HL-60 (cell line): ENCODE results near the gene DHODH.

ENCODE experiments used
- DNase-seq, 2 experiments: peaks; one replicate each; pipeline ENCODE4 v3.0.0-alpha.2; 2010 to 2020; ENCODE audit warnings: low read depth in 1 of 2, low spot score in 1 of 2
- H3K27ac ChIP-seq: fragments of 250-450 bp; sonication (Bioruptor Pico); replicated peaks from 2 replicates; pipeline ENCODE4 v1.5.1; 2020; ENCODE audit warnings: mild to moderate bottlenecking, moderate library complexity
- H3K27me3 ChIP-seq: fragments of 250-450 bp; sonication (Bioruptor Pico); 2 replicates; pipeline ENCODE4 v1.5.1; 2021; ENCODE audit warnings: mild to moderate bottlenecking, moderate library complexity; ENCODE audit not compliant: insufficient read depth, poor library complexity, severe bottlenecking
- H3K4me3 ChIP-seq: replicated peaks from 2 replicates; pipeline ENCODE4 v1.5.1; 2011; ENCODE audit warnings: mild to moderate bottlenecking, control low read depth, low read length; ENCODE audit not compliant: insufficient read depth
- GABPA ChIP-seq: IDR thresholded peaks from 2 replicates; pipeline ENCODE4 v1.6.1; 2012; ENCODE audit warnings: low read depth
- POLR2AphosphoS5 ChIP-seq: IDR thresholded peaks from 2 replicates; pipeline ENCODE4 v1.6.1; 2012; ENCODE audit warnings: low read depth
- SPI1 ChIP-seq: IDR thresholded peaks from 2 replicates; pipeline ENCODE4 v1.6.1; 2012; ENCODE audit warnings: low read depth, mild to moderate bottlenecking, borderline replicate concordance
- TF ChIP-seq, protein P1 (sequence below): IDR thresholded peaks from one replicate; pipeline ENCODE4 v1.5.1; 2011; ENCODE audit warnings: low read length, control low read depth, inconsistent platforms; ENCODE audit not compliant: insufficient read depth
- TF ChIP-seq, protein P2 (sequence below): IDR thresholded peaks from 2 replicates; pipeline ENCODE4 v1.6.1; 2012; ENCODE audit warnings: low read depth; ENCODE audit not compliant: insufficient replicate concordance

Gene DHODH

DNA sequence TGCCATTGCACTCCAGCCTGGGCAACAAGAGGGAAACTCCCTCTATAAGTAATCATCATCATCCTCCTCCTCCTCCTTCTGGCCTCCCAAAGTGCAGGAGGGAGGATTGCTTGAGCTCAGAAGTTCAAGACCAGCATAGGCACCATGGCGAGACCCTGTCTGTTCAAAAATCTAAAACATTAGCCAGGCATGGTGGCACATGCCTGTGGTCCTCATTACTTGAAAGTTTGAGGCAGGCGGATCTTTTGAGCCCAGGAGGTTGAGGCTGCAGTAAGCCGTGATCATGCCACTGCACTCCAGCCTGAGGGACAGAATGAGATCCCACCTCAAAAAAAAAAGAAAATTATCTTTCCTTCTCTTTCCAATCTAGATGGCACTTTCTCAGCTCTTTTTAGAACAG, 36.2 kb upstream of the DHODH start:
- no peak overlapping the region for H3K4me3 ChIP-seq
- no peaks in the 10 kb centered on the region for H3K27me3 ChIP-seq
- H3K27ac ChIP-seq = no peak overlapping the region
- DNase-seq = no peak
- TF ChIP-seq GABPA (no peak), POLR2AphosphoS5 (no peak), SPI1 (no peak)
- TF ChIP-seq, protein P1, sequence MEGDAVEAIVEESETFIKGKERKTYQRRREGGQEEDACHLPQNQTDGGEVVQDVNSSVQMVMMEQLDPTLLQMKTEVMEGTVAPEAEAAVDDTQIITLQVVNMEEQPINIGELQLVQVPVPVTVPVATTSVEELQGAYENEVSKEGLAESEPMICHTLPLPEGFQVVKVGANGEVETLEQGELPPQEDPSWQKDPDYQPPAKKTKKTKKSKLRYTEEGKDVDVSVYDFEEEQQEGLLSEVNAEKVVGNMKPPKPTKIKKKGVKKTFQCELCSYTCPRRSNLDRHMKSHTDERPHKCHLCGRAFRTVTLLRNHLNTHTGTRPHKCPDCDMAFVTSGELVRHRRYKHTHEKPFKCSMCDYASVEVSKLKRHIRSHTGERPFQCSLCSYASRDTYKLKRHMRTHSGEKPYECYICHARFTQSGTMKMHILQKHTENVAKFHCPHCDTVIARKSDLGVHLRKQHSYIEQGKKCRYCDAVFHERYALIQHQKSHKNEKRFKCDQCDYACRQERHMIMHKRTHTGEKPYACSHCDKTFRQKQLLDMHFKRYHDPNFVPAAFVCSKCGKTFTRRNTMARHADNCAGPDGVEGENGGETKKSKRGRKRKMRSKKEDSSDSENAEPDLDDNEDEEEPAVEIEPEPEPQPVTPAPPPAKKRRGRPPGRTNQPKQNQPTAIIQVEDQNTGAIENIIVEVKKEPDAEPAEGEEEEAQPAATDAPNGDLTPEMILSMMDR = no peak
- TF ChIP-seq, protein P2, sequence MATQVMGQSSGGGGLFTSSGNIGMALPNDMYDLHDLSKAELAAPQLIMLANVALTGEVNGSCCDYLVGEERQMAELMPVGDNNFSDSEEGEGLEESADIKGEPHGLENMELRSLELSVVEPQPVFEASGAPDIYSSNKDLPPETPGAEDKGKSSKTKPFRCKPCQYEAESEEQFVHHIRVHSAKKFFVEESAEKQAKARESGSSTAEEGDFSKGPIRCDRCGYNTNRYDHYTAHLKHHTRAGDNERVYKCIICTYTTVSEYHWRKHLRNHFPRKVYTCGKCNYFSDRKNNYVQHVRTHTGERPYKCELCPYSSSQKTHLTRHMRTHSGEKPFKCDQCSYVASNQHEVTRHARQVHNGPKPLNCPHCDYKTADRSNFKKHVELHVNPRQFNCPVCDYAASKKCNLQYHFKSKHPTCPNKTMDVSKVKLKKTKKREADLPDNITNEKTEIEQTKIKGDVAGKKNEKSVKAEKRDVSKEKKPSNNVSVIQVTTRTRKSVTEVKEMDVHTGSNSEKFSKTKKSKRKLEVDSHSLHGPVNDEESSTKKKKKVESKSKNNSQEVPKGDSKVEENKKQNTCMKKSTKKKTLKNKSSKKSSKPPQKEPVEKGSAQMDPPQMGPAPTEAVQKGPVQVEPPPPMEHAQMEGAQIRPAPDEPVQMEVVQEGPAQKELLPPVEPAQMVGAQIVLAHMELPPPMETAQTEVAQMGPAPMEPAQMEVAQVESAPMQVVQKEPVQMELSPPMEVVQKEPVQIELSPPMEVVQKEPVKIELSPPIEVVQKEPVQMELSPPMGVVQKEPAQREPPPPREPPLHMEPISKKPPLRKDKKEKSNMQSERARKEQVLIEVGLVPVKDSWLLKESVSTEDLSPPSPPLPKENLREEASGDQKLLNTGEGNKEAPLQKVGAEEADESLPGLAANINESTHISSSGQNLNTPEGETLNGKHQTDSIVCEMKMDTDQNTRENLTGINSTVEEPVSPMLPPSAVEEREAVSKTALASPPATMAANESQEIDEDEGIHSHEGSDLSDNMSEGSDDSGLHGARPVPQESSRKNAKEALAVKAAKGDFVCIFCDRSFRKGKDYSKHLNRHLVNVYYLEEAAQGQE = no peak

DNA sequence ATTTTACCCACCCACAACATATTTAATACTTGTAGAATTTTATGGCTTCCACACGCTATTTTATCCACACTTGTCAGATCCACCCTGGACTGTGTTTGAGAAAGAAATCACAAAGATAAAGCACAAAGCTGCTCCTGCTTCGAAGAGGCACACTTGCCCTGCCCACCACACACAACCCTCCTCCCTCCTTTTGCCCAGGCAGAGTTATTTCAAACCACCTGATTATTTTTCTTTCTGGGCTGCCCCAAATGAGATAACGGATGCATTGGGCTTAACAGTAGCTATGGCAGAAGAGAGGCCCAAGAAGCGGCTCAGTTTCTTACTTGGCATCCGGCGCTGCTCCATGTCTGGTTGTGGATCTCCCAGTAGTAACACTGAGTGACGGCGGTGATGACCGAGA, 35.5 kb upstream of the DHODH start:
- DNase-seq = no peak
- TF ChIP-seq POLR2AphosphoS5 (no peak), SPI1 (no peak), GABPA (no peak)
- TF ChIP-seq, protein P2 = no peak
- TF ChIP-seq, protein P1 = no peak
- no peak overlapping the region for H3K4me3 ChIP-seq
- H3K27ac ChIP-seq = no peak overlapping the region
- H3K27me3 ChIP-seq = no peaks in the 10 kb centered on the region

DNA sequence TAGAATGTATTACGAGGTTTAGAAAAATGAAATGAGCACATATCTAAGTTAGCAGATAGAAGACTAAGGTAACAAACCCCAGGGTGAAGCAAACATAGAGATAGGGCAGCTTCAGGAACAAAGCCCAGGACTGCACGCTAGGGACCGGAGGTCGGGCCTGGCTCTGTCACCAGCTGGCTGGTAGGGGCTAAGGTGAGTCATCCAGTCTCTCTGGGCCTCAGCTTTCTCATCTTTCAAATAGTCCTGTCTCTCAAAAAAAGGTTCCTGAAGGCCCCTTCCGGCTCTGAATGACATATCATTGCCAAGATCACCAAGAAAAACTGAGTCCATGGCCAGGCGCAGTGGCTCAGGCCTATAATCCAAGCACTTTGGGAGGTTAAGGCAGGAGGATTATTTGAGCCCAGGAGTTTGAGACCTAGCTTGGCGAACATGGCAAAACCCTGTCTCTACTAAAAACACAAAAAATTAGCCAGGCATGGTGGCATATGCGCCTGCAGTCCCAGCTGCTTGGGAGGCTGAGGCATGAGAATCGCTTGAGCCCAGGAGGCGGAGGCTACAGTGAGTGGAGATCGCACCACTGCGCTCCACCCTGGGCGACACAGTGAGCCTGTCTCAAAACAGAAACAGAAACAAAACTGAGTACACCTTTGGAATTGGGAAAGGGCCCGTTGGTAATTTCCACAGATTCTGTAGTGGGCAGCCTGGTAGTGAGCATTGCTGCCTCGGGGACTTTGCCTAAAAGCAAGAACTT, 34.3 kb upstream of the DHODH start:
- no peak overlapping the region for H3K4me3 ChIP-seq
- no peak for TF ChIP-seq POLR2AphosphoS5
- TF ChIP-seq, protein P1 = no peak
- TF ChIP-seq, protein P2 = no peak
- H3K27ac ChIP-seq = no peak overlapping the region
- DNase-seq = no peak
- no peaks in the 10 kb centered on the region for H3K27me3 ChIP-seq
